ENCODE measurements around the gene TCEA3.

- TF ChIP-seq CTCF (IDR thresholded peaks at IDR 0.05; ENCODE audit: low read depth, low read length) (no peak), EZH2phosphoT487 (IDR thresholded peaks at IDR 0.05; ENCODE audit: low read depth) (no peak)
Observed at GRCh38 chr1:23417570-23417969, 7.0 kb downstream of the TCEA3 start.
